ENCODE results near the gene PATL2.
"Not testable (repeated sequence)": the region's sequence is repeated elsewhere in the genome, so short reads cannot be mapped to it uniquely, and the experiment has no call there.

Gene PATL2

GRCh38 chr15:44706946-44707636, 4.0 kb downstream of the PATL2 start:
- no peaks in the 10 kb centered on the region; the same call in 1 of the 2 replicates for H3K36me3 ChIP-seq
- H3K27me3 ChIP-seq (ENCODE audit: insufficient read depth, low read depth, severe bottlenecking) = no peaks in the 10 kb centered on the region
- no peak overlapping the region for H3K27ac ChIP-seq
- no peak for DNase-seq
- H3K9me3 ChIP-seq (ENCODE audit: severe bottlenecking) = no peaks in the 10 kb centered on the region
- TF ChIP-seq CTCF (IDR thresholded peaks at IDR 0.05; ENCODE audit: low read depth, low read length) = no peak
- H3K4me3 ChIP-seq (ENCODE audit: low read depth, low read length) = no peak overlapping the region

- Histone ChIP-seq H3K27me3 (ENCODE audit: insufficient read depth, low read depth, severe bottlenecking) (no peaks in the 10 kb centered on the region), H3K9me3 (ENCODE audit: severe bottlenecking) (no peaks in the 10 kb centered on the region), H3K4me3 (ENCODE audit: low read depth, low read length) (no peak overlapping the region), H3K27ac (no peak overlapping the region), H3K36me3 (no peaks in the 10 kb centered on the region; the same call in 1 of the 2 replicates)
- no peak for DNase-seq
- no peak for TF ChIP-seq CTCF (IDR thresholded peaks at IDR 0.05; ENCODE audit: low read depth, low read length)
Measured at GRCh38 chr15:44706401-44706800, 4.7 kb downstream of the PATL2 start.

GRCh38 chr15:44705986-44706385, 5.1 kb downstream of the PATL2 start:
- no peak overlapping the region for H3K27ac ChIP-seq
- no peak for DNase-seq

GRCh38 chr15:44700676-44701075, 10.4 kb downstream of the PATL2 start:
- H3K27ac ChIP-seq; DNase-seq; H3K9me3 ChIP-seq (ENCODE audit: severe bottlenecking); H3K27me3 ChIP-seq (ENCODE audit: insufficient read depth, low read depth, severe bottlenecking); H3K4me3 ChIP-seq (ENCODE audit: low read depth, low read length); H3K36me3 ChIP-seq: not testable (repeated sequence)

More at GRCh38 chr15:44705986-44706385, 5.1 kb downstream of the PATL2 start:
- Histone ChIP-seq H3K27me3 (ENCODE audit: insufficient read depth, low read depth, severe bottlenecking) (no peaks in the 10 kb centered on the region), H3K4me3 (ENCODE audit: low read depth, low read length) (no peak overlapping the region), H3K36me3 (no peaks in the 10 kb centered on the region), H3K9me3 (ENCODE audit: severe bottlenecking) (no peaks in the 10 kb centered on the region)
- no peak for TF ChIP-seq CTCF (IDR thresholded peaks at IDR 0.05; ENCODE audit: low read depth, low read length)

- Histone ChIP-seq H3K36me3 (no peaks in the 10 kb centered on the region), H3K27ac (no peak overlapping the region), H3K4me3 (ENCODE audit: low read depth, low read length) (no peak overlapping the region), H3K27me3 (ENCODE audit: insufficient read depth, low read depth, severe bottlenecking) (no peaks in the 10 kb centered on the region), H3K9me3 (ENCODE audit: severe bottlenecking) (peaks cover 2% of the 10 kb centered on the region)
- no peak for TF ChIP-seq CTCF (IDR thresholded peaks at IDR 0.05; ENCODE audit: low read depth, low read length)
- DNase-seq = no peak
Measured at GRCh38 chr15:44698641-44699040, 12.5 kb downstream of the PATL2 start.

- no peak for TF ChIP-seq CTCF (IDR thresholded peaks at IDR 0.05; ENCODE audit: low read depth, low read length)
- H3K9me3 ChIP-seq (ENCODE audit: severe bottlenecking) = peaks cover 2% of the 10 kb centered on the region
- DNase-seq = no peak
Measured at GRCh38 chr15:44697014-44697413, 14.1 kb downstream of the PATL2 start.

More at GRCh38 chr15:44697014-44697413, 14.1 kb downstream of the PATL2 start:
- no peaks in the 10 kb centered on the region for H3K27me3 ChIP-seq (ENCODE audit: insufficient read depth, low read depth, severe bottlenecking)
- no peaks in the 10 kb centered on the region for H3K36me3 ChIP-seq
- H3K4me3 ChIP-seq (ENCODE audit: low read depth, low read length) = no peak overlapping the region
- no peak overlapping the region for H3K27ac ChIP-seq
